HCT116 (cell line): ENCODE data around the gene FARP1. TPM values are rescaled to one million over a fixed set of nuclear protein-coding genes. Genes with fewer than 3 reads are reported as not detected.

Experiments used
- ATAC-seq: fragments of 200-7000 bp; cut with Tn5 transposase; 2 replicates; pipeline ENCODE4 v1.9.1; 2020; ENCODE audit warnings: mild to moderate bottlenecking, moderate library complexity
- BruUV-seq: library from RNA; stranded (reverse); fragments of 400-500 nt; replicated peaks from 2 replicates; lab custom pipeline; 2021; lab: Mats Ljungman, UMichigan
- CTCF ChIA-PET: fragments of 300-600 bp; sonication (Branson Sonifier 250); formaldehyde crosslinking; loops from one replicate; lab custom pipeline; 2021; ENCODE audit warnings: antibody characterized with exemption; lab: Charles Lee
- POLR2A ChIA-PET: fragments of 300-600, 350-600 bp; sonication (Branson Sonifier 250); formaldehyde crosslinking; loops from one replicate; lab custom pipeline; 2021; ENCODE audit warnings: antibody characterized with exemption; lab: Charles Lee
- RAD21 ChIA-PET, 2 experiments: fragments of 300-600 bp; sonication (Branson Sonifier 250); formaldehyde crosslinking; loops; one replicate each; lab custom pipeline; 2023; ENCODE audit warnings: low total read pairs in 2 of 2; ENCODE audit not compliant: uncharacterized antibody in 2 of 2, unreplicated experiment in 2 of 2, low non-redundant PET in 1 of 2; lab: Charles Lee
- DNase-seq: peaks from one replicate; pipeline ENCODE4 v3.0.0-alpha.2; 2010; ENCODE audit warnings: low read depth, low spot score
- H2AFZ ChIP-seq: fragments of 200-600 bp; shearing (Covaris generic), sonication (generic); 2 replicates; pipeline ENCODE4 v1.6.1; 2017; ENCODE audit warnings: low read depth, mixed run types, mixed read lengths, antibody characterized with exemption, low read length; ENCODE audit not compliant: poor library complexity, severe bottlenecking
- H3K27ac ChIP-seq: 2 replicates; pipeline ENCODE4 v1.5.1; 2012; ENCODE audit warnings: low read depth, low read length
- H3K27me3 ChIP-seq: fragments of 200-600 bp; sonication (generic); 2 replicates; pipeline ENCODE4 v1.6.1; 2016; ENCODE audit warnings: mixed run types, low read length, mixed read lengths; ENCODE audit not compliant: insufficient read depth
- H3K36me3 ChIP-seq, 2 experiments: fragments of 200-500 bp in 1 of 2; fragments of 200-600 bp in 1 of 2; sonication (Bioruptor generic) in 1 of 2; sonication (generic) in 1 of 2; 2 replicates each; pipeline versions ENCODE4 v1.5.1 to v1.6.1; 2014 to 2016; ENCODE audit warnings: low read length in 2 of 2, inconsistent platforms in 1 of 2, mixed read lengths in 1 of 2, mixed run types in 1 of 2; ENCODE audit not compliant: insufficient read depth in 2 of 2, control insufficient read depth in 1 of 2
- H3K4me1 ChIP-seq, 2 experiments: fragments of 200-600 bp in 1 of 2; sonication (generic) in 1 of 2; 2 replicates each; pipeline versions ENCODE4 v1.5.1 to v1.6.1; 2012 to 2017; ENCODE audit warnings: low read length in 2 of 2, inconsistent platforms in 1 of 2, mild to moderate bottlenecking in 1 of 2, mixed read lengths in 1 of 2, mixed run types in 1 of 2, moderate library complexity in 1 of 2; ENCODE audit not compliant: insufficient read depth in 2 of 2, control insufficient read depth in 1 of 2
- H3K4me2 ChIP-seq: fragments of 200-600 bp; sonication (generic); 2 replicates; pipeline ENCODE4 v1.6.1; 2017; ENCODE audit warnings: mixed run types, low read length, mixed read lengths
- H3K4me3 ChIP-seq, 2 experiments: fragments of 200-600 bp in 1 of 2; sonication (generic) in 1 of 2; replicated peaks in 1 of 2; 2 replicates each; pipeline ENCODE4 v1.5.1; 2011 to 2016; ENCODE audit warnings: low read length in 2 of 2, control low read depth in 1 of 2, low read depth in 1 of 2, mild to moderate bottlenecking in 1 of 2, mixed read lengths in 1 of 2, mixed run types in 1 of 2
- H3K79me2 ChIP-seq: fragments of 200-600 bp; sonication (generic); 2 replicates; pipeline ENCODE4 v1.6.1; 2017; ENCODE audit warnings: mild to moderate bottlenecking, mixed run types, low read length, moderate library complexity, mixed read lengths; ENCODE audit not compliant: insufficient read depth
- H3K9ac ChIP-seq: fragments of 200-600 bp; sonication (generic); 2 replicates; pipeline ENCODE4 v1.6.1; 2016; ENCODE audit warnings: low read length, mixed read lengths
- H3K9me2 ChIP-seq: fragments of 200-600 bp; sonication (generic), shearing (Covaris generic); 2 replicates; pipeline ENCODE4 v1.6.1; 2017; ENCODE audit warnings: mixed run types, mild to moderate bottlenecking, moderate library complexity; ENCODE audit not compliant: insufficient read depth
- H3K9me3 ChIP-seq, 2 experiments: fragments of 200-500 bp in 1 of 2; fragments of 200-600 bp in 1 of 2; sonication (Bioruptor generic) in 1 of 2; sonication (generic) in 1 of 2; 2 replicates each; pipeline ENCODE4 v1.6.1; 2014 to 2017; ENCODE audit warnings: low read length in 2 of 2, mixed read lengths in 2 of 2, inconsistent platforms in 1 of 2, low read depth in 1 of 2, mild to moderate bottlenecking in 1 of 2, mixed run types in 1 of 2, moderate library complexity in 1 of 2; ENCODE audit not compliant: control insufficient read depth in 1 of 2, insufficient read depth in 1 of 2
- H4K20me1 ChIP-seq: fragments of 200-600 bp; sonication (generic), shearing (Covaris generic); 2 replicates; pipeline ENCODE4 v1.6.1; 2017; ENCODE audit warnings: mixed run types, mild to moderate bottlenecking, moderate library complexity; ENCODE audit not compliant: insufficient read depth
- CEBPB ChIP-seq: IDR thresholded peaks from 2 replicates; pipeline ENCODE4 v1.6.1; 2012; ENCODE audit warnings: low read depth
- ELF1 ChIP-seq: IDR thresholded peaks from 2 replicates; pipeline ENCODE4 v1.6.1; 2012; ENCODE audit warnings: low read depth, borderline replicate concordance
- EZH2 ChIP-seq: fragments of 200-600 bp; sonication (generic); IDR thresholded peaks from 2 replicates; pipeline ENCODE4 v1.6.1; 2017; ENCODE audit warnings: antibody characterized with exemption, mixed run types
- MAX ChIP-seq: IDR thresholded peaks from 2 replicates; pipeline ENCODE4 v1.6.1; 2012
- POLR2AphosphoS5 ChIP-seq: IDR thresholded peaks from 2 replicates; pipeline ENCODE4 v1.6.1; 2011; ENCODE audit warnings: mild to moderate bottlenecking, low read depth, low read length, moderate library complexity
- RAD21 ChIP-seq: IDR thresholded peaks from 2 replicates; pipeline ENCODE4 v1.6.1; 2012; ENCODE audit warnings: low read depth, mild to moderate bottlenecking
- SP1 ChIP-seq: IDR thresholded peaks from 2 replicates; pipeline ENCODE4 v1.6.1; 2012; ENCODE audit warnings: low read depth
- SRF ChIP-seq: IDR thresholded peaks from 2 replicates; pipeline ENCODE4 v1.6.1; 2012; ENCODE audit warnings: low read depth
- intact Hi-C: fragments of 100-400 bp; cut with micrococcal nuclease; formaldehyde crosslinking; loops from 2 replicates; pipeline ENCODE4 v1.10.0; 2022
- total RNA-seq: library from RNA; stranded (reverse); gene quantifications from one replicate; pipeline ENCODE4 v1.2.1, GENCODE V29; 2021; ENCODE audit not compliant: unreplicated experiment

Gene FARP1
- total RNA-seq, 1 experiment from 2014 or later = 30.5 TPM

- peak overlapping the region; percentile 52 for H3K4me2 ChIP-seq
- ChIA-PET CTCF (no interaction called here), RAD21 (no interaction called here), POLR2A (no interaction called here)
- no peaks in the 10 kb centered on the region for H4K20me1 ChIP-seq
- intact Hi-C loops = no loop called here
- H3K27me3 ChIP-seq = no peaks in the 10 kb centered on the region
- DNase-seq (peak; percentile 6), ATAC-seq (peak; percentile 55; the same call in 1 of the 2 replicates)
- H3K9ac ChIP-seq = no peak overlapping the region
- H3K36me3 ChIP-seq = no peaks in the 10 kb centered on the region
- H3K9me2 ChIP-seq = no peaks in the 10 kb centered on the region
- no peak overlapping the region for H3K27ac ChIP-seq
- H3K9me3 ChIP-seq = peaks cover 0 to 5% of the 10 kb centered on the region in 2 experiments; a peak in 1 of 4 replicates
- no peak overlapping the region for H3K4me3 ChIP-seq
- H2AFZ ChIP-seq = no peak overlapping the region
- peaks cover 27 to 30% of the 10 kb centered on the region in 2 experiments for H3K4me1 ChIP-seq
- no peaks in the 10 kb centered on the region for H3K79me2 ChIP-seq
- TF ChIP-seq MAX = peak; percentile 71
- TF ChIP-seq CEBPB = no peak
- peak; percentile 58 for TF ChIP-seq SP1
- no peak for TF ChIP-seq SRF
- 0 out of 2 replicates have a peak, but pooled peaks have one; percentile 3 for TF ChIP-seq RAD21
- TF ChIP-seq ELF1 = no peak
- BruUV-seq = no TSS peak
Observed at GRCh38 chr13:98214707-98215106, 71.8 kb downstream of the FARP1 start.

- CTCF ChIA-PET = no interaction called here
- RAD21 ChIA-PET = no interaction called here
- DNase-seq = no peak
- H3K9me2 ChIP-seq = no peaks in the 10 kb centered on the region
- H3K9ac ChIP-seq = no peak overlapping the region
- H3K9me3 ChIP-seq = peaks cover 0 to 5% of the 10 kb centered on the region in 2 experiments; a peak in 1 of 4 replicates
- no peaks in the 10 kb centered on the region for H3K36me3 ChIP-seq
- BruUV-seq = TSS peak; percentile 20
- no peak overlapping the region for H3K27ac ChIP-seq
- H3K27me3 ChIP-seq = no peaks in the 10 kb centered on the region
- peaks cover 27 to 30% of the 10 kb centered on the region in 2 experiments for H3K4me1 ChIP-seq
- peak overlapping the region; percentile 52 for H3K4me2 ChIP-seq
- TF ChIP-seq POLR2AphosphoS5 (no peak), EZH2 (no peak)
- TF ChIP-seq, all 23 proteins: peak for 0
- H3K79me2 ChIP-seq = no peaks in the 10 kb centered on the region
- H3K4me3 ChIP-seq = no peak overlapping the region
- POLR2A ChIA-PET = no interaction called here
- no peak for ATAC-seq
- H2AFZ ChIP-seq = no peak overlapping the region
- intact Hi-C loops = no loop called here
- H4K20me1 ChIP-seq = no peaks in the 10 kb centered on the region
Observed at GRCh38 chr13:98215508-98215907, 72.6 kb downstream of the FARP1 start.
